Mesendoderm (in vitro differentiated cells): ENCODE results near the gene ZNF771.

Experiments used
- DNase-seq: peaks from one replicate; pipeline ENCODE4 v3.0.0; 2013
- H2AK5ac ChIP-seq: 2 replicates; pipeline ENCODE4 v1.6.1; 2013; ENCODE audit warnings: low read length, inconsistent platforms
- H2BK120ac ChIP-seq: 2 replicates; pipeline ENCODE4 v1.6.1; 2013; ENCODE audit warnings: low read depth, mild to moderate bottlenecking, low read length, moderate library complexity, mixed read lengths
- H2BK15ac ChIP-seq: replicated peaks from 2 replicates; pipeline ENCODE4 v1.6.1; 2013; ENCODE audit warnings: low read depth, mild to moderate bottlenecking, moderate library complexity
- H2BK5ac ChIP-seq: 2 replicates; pipeline ENCODE4 v1.6.1; 2013; ENCODE audit warnings: low read length, inconsistent platforms
- H3K18ac ChIP-seq: 2 replicates; pipeline ENCODE4 v1.6.1; 2013; ENCODE audit warnings: mild to moderate bottlenecking, low read length, mixed read lengths
- H3K23ac ChIP-seq: one replicate; pipeline ENCODE4 v1.6.1; 2013; ENCODE audit warnings: low read length
- H3K27ac ChIP-seq: 2 replicates; pipeline ENCODE4 v1.5.1; 2013; ENCODE audit warnings: low read depth, mild to moderate bottlenecking, inconsistent platforms, low read length, moderate library complexity
- H3K27me3 ChIP-seq: 2 replicates; pipeline ENCODE4 v1.6.1; 2013; ENCODE audit warnings: low read length, control low read depth, mild to moderate bottlenecking, inconsistent platforms; ENCODE audit not compliant: insufficient read depth, poor library complexity
- H3K36me3 ChIP-seq: 2 replicates; pipeline ENCODE4 v1.6.1; 2013; ENCODE audit warnings: low read length, inconsistent platforms; ENCODE audit not compliant: control insufficient read depth, insufficient read depth
- H3K4ac ChIP-seq: one replicate; pipeline ENCODE4 v1.6.1; 2013; ENCODE audit warnings: low read depth, mild to moderate bottlenecking, low read length, moderate library complexity
- H3K4me1 ChIP-seq: 2 replicates; pipeline ENCODE4 v1.6.1; 2013; ENCODE audit warnings: low read depth, low read length, inconsistent platforms; ENCODE audit not compliant: control insufficient read depth
- H3K4me2 ChIP-seq: 2 replicates; pipeline ENCODE4 v1.6.1; 2013; ENCODE audit warnings: low read length
- H3K4me3 ChIP-seq: 2 replicates; pipeline ENCODE4 v1.5.1; 2013; ENCODE audit warnings: mild to moderate bottlenecking, low read length
- H3K56ac ChIP-seq: one replicate; pipeline ENCODE4 v1.6.1; 2013; ENCODE audit warnings: low read length
- H3K79me1 ChIP-seq: 2 replicates; pipeline ENCODE4 v1.6.1; 2013; ENCODE audit warnings: low read length, inconsistent platforms
- H3K79me2 ChIP-seq: 2 replicates; pipeline ENCODE4 v1.6.1; 2013; ENCODE audit warnings: mild to moderate bottlenecking, low read length; ENCODE audit not compliant: control insufficient read depth, insufficient read depth
- H3K9ac ChIP-seq: 2 replicates; pipeline ENCODE4 v1.6.1; 2013; ENCODE audit warnings: low read length, inconsistent platforms
- H4K5ac ChIP-seq: one replicate; pipeline ENCODE4 v1.6.1; 2013; ENCODE audit warnings: low read length
- H4K8ac ChIP-seq: one replicate; pipeline ENCODE4 v1.6.1; 2013; ENCODE audit warnings: low read depth, mild to moderate bottlenecking, control low read depth, low read length, moderate library complexity
- WGBS: extraction: QIAGEN DNeasy Blood & Tissue Kit; methylation state at CpG from one replicate; pipeline ENCODE4 v1.1.7; 2013; ENCODE audit warnings: low lambda C conversion rate, missing lambda C conversion rate; ENCODE audit not compliant: insufficient coverage; ENCODE audit errors: extremely low coverage; 5-methylcytosine and 5-hydroxymethylcytosine counted together

The ZNF771 gene

GRCh38 chr16:30361180-30361579 is 46.2 kb upstream of the ZNF771 start:
- WGBS, result no CpG with 5 or more reads among the region's 7 CpGs
- Histone ChIP-seq H3K23ac (no peak overlapping the region), H3K27ac (no peak overlapping the region), H2BK120ac (no peak overlapping the region), H3K4me2 (no peak overlapping the region), H2AK5ac (no peak overlapping the region), H3K4ac (no peak overlapping the region), H4K5ac (no peak overlapping the region), H3K36me3 (peaks cover 9% of the 10 kb centered on the region), H3K56ac (no peak overlapping the region), H3K79me2 (peaks cover 2% of the 10 kb centered on the region), H3K4me3 (no peak overlapping the region), H4K8ac (no peak overlapping the region), H3K18ac (no peak overlapping the region), H2BK15ac (no peak overlapping the region), H3K4me1 (peaks cover under 1% of the 10 kb centered on the region), H2BK5ac (no peak overlapping the region), H3K79me1 (peaks cover 9% of the 10 kb centered on the region), H3K9ac (no peak overlapping the region), H3K27me3 (no peaks in the 10 kb centered on the region)
- no peak for DNase-seq

- Histone ChIP-seq H3K4me3 (no peak overlapping the region), H3K79me1 (peaks cover 32% of the 10 kb centered on the region), H2BK120ac (no peak overlapping the region), H3K4me1 (peaks cover 17% of the 10 kb centered on the region), H4K8ac (no peak overlapping the region), H2BK15ac (no peak overlapping the region), H3K23ac (no peak overlapping the region), H4K5ac (no peak overlapping the region), H3K18ac (no peak overlapping the region), H2BK5ac (no peak overlapping the region), H3K27me3 (no peaks in the 10 kb centered on the region), H3K4me2 (no peak overlapping the region), H2AK5ac (no peak overlapping the region), H3K79me2 (peaks cover 30% of the 10 kb centered on the region), H3K9ac (no peak overlapping the region), H3K56ac (no peak overlapping the region), H3K36me3 (peaks cover 4% of the 10 kb centered on the region), H3K4ac (no peak overlapping the region), H3K27ac (no peak overlapping the region)
- WGBS, result no CpG with 5 or more reads among the region's 10 CpGs
- no peak for DNase-seq
These were observed 42.2 kb upstream of the ZNF771 start for GRCh38 chr16:30365200-30365599.

- Histone ChIP-seq H3K4me1 (peaks cover 19% of the 10 kb centered on the region), H3K56ac (no peak overlapping the region), H3K27me3 (no peaks in the 10 kb centered on the region), H2AK5ac (no peak overlapping the region), H3K4me2 (no peak overlapping the region), H3K18ac (no peak overlapping the region), H3K79me1 (peaks cover 30% of the 10 kb centered on the region), H3K23ac (no peak overlapping the region), H3K79me2 (peaks cover 30% of the 10 kb centered on the region), H2BK15ac (no peak overlapping the region), H2BK5ac (no peak overlapping the region), H2BK120ac (no peak overlapping the region), H4K5ac (no peak overlapping the region), H3K4ac (no peak overlapping the region), H3K9ac (no peak overlapping the region), H4K8ac (no peak overlapping the region), H3K36me3 (peaks cover 4% of the 10 kb centered on the region), H3K4me3 (no peak overlapping the region), H3K27ac (no peak overlapping the region)
- WGBS, result no CpG with 5 or more reads among the region's 4 CpGs
- no peak for DNase-seq
These were observed 40.9 kb upstream of the ZNF771 start for GRCh38 chr16:30366511-30366910.

- peaks cover 30% of the 10 kb centered on the region for H3K79me2 ChIP-seq
- H2BK5ac ChIP-seq, result no peak overlapping the region
- peaks cover 20% of the 10 kb centered on the region for H3K4me1 ChIP-seq
- no peak overlapping the region for H2AK5ac ChIP-seq
- H3K4me3 ChIP-seq, result no peak overlapping the region
- H2BK120ac ChIP-seq, result no peak overlapping the region
- H2BK15ac ChIP-seq, result no peak overlapping the region
- peak overlapping the region; percentile 96 for H3K4me2 ChIP-seq
- peak overlapping the region; percentile 87 for H3K56ac ChIP-seq
- H4K8ac ChIP-seq, result no peak overlapping the region
- H3K79me1 ChIP-seq, result peaks cover 27% of the 10 kb centered on the region
- H3K27me3 ChIP-seq, result no peaks in the 10 kb centered on the region
- H3K4ac ChIP-seq, result no peak overlapping the region
- peaks cover 2% of the 10 kb centered on the region for H3K36me3 ChIP-seq
- no peak overlapping the region for H3K18ac ChIP-seq
- no peak overlapping the region for H3K27ac ChIP-seq
- H4K5ac ChIP-seq, result no peak overlapping the region
- no CpG with 5 or more reads among the region's 10 CpGs for WGBS
- peak overlapping the region; percentile 84 for H3K9ac ChIP-seq
- DNase-seq, result no peak
- H3K23ac ChIP-seq, result no peak overlapping the region
These were observed 39.9 kb upstream of the ZNF771 start for GRCh38 chr16:30367349-30368009.

- peaks cover 2% of the 10 kb centered on the region for H3K36me3 ChIP-seq
- H3K79me2 ChIP-seq, result peaks cover 30% of the 10 kb centered on the region
- H3K79me1 ChIP-seq, result peaks cover 27% of the 10 kb centered on the region
- no peak overlapping the region for H3K18ac ChIP-seq
- H2BK15ac ChIP-seq, result no peak overlapping the region
- no peak for DNase-seq
- H3K4me1 ChIP-seq, result peaks cover 20% of the 10 kb centered on the region
- no peak overlapping the region for H2BK120ac ChIP-seq
- no peak overlapping the region for H4K8ac ChIP-seq
- H3K4me3 ChIP-seq, result peak overlapping the region; percentile 5
- peak overlapping the region; percentile 96 for H3K4me2 ChIP-seq
- no peak overlapping the region for H3K27ac ChIP-seq
- no peak overlapping the region for H4K5ac ChIP-seq
- no peak overlapping the region for H3K4ac ChIP-seq
- H3K9ac ChIP-seq, result peak overlapping the region; percentile 84
- peak overlapping the region; percentile 87 for H3K56ac ChIP-seq
- H2AK5ac ChIP-seq, result no peak overlapping the region
- H3K27me3 ChIP-seq, result no peaks in the 10 kb centered on the region
- no CpG with 5 or more reads among the region's 8 CpGs for WGBS
- no peak overlapping the region for H3K23ac ChIP-seq
- H2BK5ac ChIP-seq, result no peak overlapping the region
These were observed 39.1 kb upstream of the ZNF771 start for GRCh38 chr16:30368122-30368791.
